Measurements from ENCODE around the gene CRYZL1.
"Not testable (repeated sequence)": the region's sequence is repeated elsewhere in the genome, so short reads cannot be mapped to it uniquely, and the experiment has no call there.

CRYZL1 gene

DNA sequence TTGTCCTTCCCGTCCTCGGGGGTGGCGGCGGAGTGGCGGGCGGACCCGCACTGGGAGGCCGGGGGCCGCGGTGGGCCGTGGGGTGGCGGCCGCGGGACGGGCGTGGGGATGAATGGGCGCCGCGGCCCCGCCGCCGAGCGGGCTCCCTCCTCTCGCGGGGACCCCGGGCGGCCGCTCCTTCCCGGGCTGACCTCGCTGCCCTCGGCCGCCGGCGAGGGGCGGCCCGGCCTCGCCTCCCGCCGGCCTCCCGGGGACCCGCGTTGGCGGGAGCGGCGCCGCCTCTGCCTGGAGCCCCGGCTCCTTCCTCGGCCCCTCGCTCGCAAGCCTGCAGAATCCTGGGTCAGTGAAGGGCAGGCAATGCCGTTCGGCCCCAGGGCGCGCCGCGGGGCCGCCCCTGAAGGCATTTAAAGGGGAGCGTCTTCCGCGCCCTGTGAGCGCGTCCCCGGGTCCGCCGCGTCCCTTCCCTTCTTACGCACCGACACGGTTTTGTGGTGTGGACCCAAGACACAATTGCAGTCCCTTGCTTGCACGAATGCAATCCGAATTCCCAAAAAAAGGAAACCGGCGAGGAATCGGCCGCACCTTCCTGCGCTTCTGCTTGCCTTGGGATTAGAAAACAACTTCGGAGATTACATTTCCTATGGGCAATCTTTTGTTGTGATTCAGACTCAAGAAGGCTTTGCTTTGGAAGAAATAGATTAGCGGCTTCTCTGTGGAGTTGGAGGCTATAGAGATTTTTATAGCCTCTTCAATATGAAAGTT, 1.5 kb upstream of the CRYZL1 start:
- peak in 34 of 42 donors; percentile 9 to 56 (median 30) for DNase-seq

GRCh38 chr21:33642027-33642895, 720 bp upstream of the CRYZL1 start, which contains the start of gene ITSN1:
ITSN1 (plus strand) TSS chr21:33642501; CDS start chr21:33718829, 76,328 bp downstream.
- DNase-seq: peak; percentile 100
- intact Hi-C loops (cut with DNase I): loop anchor here (5.0 to 10.0 kb wide), 2 partner anchors 100 to 273 kb away; partner anchors contain the start of genes ATP5PO, GART and SON

More for the DNA sequence above, 1.5 kb upstream of the CRYZL1 start:
- intact Hi-C loops (cut with DNase I): loop anchor here (5.0 to 10.0 kb wide), 2 partner anchors 101 to 272 kb away; partner anchors contain the start of genes ATP5PO, GART and SON

GRCh38 chr21:33640697-33641351, 717 bp downstream of the CRYZL1 start:
- intact Hi-C loops (cut with DNase I): loop anchor here (5.0 to 10.0 kb wide), 2 partner anchors 99 to 274 kb away; partner anchors contain the start of genes ATP5PO, GART and SON
- peak in 14 of 42 donors; percentile 3 to 48 (median 15) for DNase-seq

DNA sequence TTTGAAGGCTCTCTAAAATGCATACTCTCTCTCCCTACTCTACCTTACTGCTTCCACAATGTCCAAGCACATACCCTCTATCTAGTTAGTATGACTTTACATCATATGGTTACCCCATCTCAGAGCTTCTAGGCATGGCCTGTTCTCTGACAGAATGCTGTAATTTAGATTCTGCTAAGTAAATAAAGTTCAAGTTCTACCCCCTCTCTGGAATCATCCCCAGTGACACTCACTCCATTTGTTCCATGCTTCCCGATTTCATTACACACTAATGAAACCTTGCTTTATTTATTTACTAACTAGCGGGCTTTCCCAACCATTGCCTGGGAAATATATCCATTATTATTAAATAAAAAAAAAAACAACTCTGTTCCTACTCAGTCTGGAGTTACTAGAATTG, 7.3 kb downstream of the CRYZL1 start:
- intact Hi-C loops (cut with DNase I): no loop called here

GRCh38 chr21:33626151-33626550, 15.4 kb downstream of the CRYZL1 start:
- intact Hi-C loops (cut with DNase I); DNase-seq: not testable (repeated sequence)

More for the DNA sequence above, 7.3 kb downstream of the CRYZL1 start:
- no peak for DNase-seq

DNA sequence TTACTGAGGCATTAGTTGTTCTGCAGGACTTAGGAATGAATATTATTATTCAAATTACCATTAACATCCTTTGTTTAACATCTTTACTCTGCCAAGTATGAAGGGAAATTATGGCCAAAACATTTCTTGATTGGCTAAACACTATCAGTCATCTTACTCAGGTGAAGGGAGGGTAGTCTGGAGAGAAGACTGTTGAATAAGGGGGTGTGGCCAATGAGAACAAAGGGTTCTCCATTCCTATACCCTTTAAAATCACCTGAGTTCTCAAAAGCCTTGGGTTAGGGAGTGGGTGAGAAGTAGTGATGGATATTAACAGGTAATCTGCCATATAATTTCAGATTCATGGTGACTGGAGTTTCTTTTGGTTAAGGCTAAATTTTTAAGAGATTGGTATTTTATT, 19.3 kb downstream of the CRYZL1 start:
- intact Hi-C loops (cut with DNase I): no loop called here
- no peak for DNase-seq

- intact Hi-C loops (cut with DNase I): no loop called here
- DNase-seq: no peak
Measured at GRCh38 chr21:33619726-33620125, 21.8 kb downstream of the CRYZL1 start.

GRCh38 chr21:33618407-33618806, 23.1 kb downstream of the CRYZL1 start:
- no peak for DNase-seq
- intact Hi-C loops (cut with DNase I): no loop called here

DNA sequence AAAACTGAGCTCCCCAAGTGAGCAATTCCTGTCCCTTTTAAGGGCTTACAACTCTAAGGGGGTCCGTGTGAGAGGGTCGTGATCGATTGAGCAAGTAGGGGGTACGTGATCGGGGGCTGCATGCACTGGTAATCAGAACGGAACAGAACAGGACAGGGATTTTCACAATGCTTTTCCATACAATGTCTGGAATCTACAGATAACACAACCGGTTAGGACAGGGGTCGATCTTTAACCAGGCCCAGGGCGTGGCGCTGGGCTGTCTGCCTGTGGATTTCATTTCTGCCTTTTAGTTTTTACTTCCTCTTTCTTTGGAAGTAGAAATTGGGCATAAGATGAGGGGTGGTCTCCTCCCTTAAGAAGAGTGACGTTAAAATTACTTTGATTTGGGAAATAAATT, 24.0 kb downstream of the CRYZL1 start:
- intact Hi-C loops (cut with DNase I); DNase-seq: not testable (repeated sequence)

- DNase-seq: no peak
- intact Hi-C loops (cut with DNase I): no loop called here
Measured at GRCh38 chr21:33611006-33611744, 30.4 kb downstream of the CRYZL1 start.

GRCh38 chr21:33608559-33608958, 33.0 kb downstream of the CRYZL1 start:
- DNase-seq: no peak
- intact Hi-C loops (cut with DNase I): loop anchor here (10.0 kb wide), 1 partner anchor 54 kb away; no protein-coding TSS in a partner anchor

DNA sequence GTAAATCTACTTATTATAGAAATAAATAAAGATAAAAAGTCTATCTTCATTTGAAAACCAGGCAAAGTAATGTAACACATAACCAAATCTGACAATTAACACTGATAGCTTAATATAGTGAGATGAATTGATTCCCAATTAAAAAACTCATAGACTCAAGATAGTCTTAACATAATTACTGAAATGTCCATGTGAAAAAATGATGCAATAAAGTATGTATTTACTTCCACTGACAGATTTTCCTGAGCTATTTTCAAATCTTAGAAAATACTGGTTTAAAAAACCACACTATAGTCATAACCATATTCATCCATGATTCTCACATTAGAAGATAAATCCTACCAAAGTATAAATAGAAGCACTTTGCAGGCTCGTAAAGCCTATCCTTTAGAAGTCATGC, 43.5 kb downstream of the CRYZL1 start:
- no peak for DNase-seq
- intact Hi-C loops (cut with DNase I): loop anchor here (10.0 kb wide), 1 partner anchor 63 kb away; no protein-coding TSS in a partner anchor

- intact Hi-C loops (cut with DNase I): no loop called here
- peak; percentile 48 to 95 (median 88) for DNase-seq
Measured at GRCh38 chr21:33588485-33589335, 52.8 kb downstream of the CRYZL1 start, which contains the start of gene DONSON. DONSON (minus strand) TSS chr21:33588684; CDS start chr21:33588641, 43 bp downstream.

DNA sequence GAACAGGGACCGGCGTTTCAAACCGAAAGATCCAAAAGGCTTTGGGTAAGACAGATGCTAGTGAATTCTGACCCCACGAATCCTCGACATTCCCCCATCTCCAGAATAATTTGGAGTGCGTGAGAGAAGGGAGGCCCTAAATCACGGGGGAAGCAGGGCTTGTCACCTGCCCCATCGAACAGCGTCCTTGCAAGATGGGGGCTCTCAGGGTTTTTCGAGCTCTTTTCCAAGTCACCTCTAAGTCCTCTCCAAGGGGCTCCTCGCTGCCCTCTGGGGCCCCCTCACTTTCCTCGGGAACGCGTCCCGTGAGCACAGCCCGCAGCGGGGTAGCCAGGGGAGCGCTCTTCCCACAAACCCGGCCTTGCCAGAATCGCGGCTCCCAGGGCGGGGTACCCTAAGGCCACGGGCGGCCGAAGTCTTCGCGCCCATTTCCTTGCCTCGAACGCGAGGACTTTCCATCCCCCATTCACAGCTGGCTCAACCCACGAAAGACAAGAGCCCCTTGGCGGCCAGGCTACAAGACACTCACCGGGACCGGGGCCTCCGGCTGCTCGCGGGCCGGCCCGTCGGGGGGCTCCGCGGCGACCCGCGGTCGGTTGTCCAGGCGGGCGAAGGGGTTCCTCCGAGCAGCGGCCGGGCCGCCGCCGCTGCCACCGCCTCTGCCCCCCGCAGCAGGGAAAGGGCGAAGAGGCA, 53.6 kb downstream of the CRYZL1 start:
- intact Hi-C loops (cut with DNase I): no loop called here
- peak in 36 of 42 donors; percentile 10 to 61 (median 32) for DNase-seq

GRCh38 chr21:33586927-33587326, 54.6 kb downstream of the CRYZL1 start:
- intact Hi-C loops (cut with DNase I): no loop called here
- DNase-seq: no peak

GRCh38 chr21:33584455-33584854, 57.1 kb downstream of the CRYZL1 start:
- no peak for DNase-seq
- intact Hi-C loops (cut with DNase I): no loop called here
